Activated gamma-delta T cell treated with Interleukin-2 at 50 U/mL for 16 hours (primary cell): ENCODE measurements around the gene KDM6A.
"Not testable (repeated sequence)": the region's sequence is repeated elsewhere in the genome, so short reads cannot be mapped to it uniquely, and the experiment has no call there.

Experiments used
- DNase-seq: peaks from one replicate; pipeline ENCODE4 v3.0.0-alpha.2; 2020

Gene KDM6A

GRCh38 chrX:44931441-44931973, 58.5 kb downstream of the KDM6A start:
- no peak for DNase-seq

GRCh38 chrX:44935172-44935571, 62.2 kb downstream of the KDM6A start:
- DNase-seq, result no peak

GRCh38 chrX:44935640-44936039, 62.7 kb downstream of the KDM6A start:
- DNase-seq, result no peak

- no peak for DNase-seq
These were observed 64.6 kb downstream of the KDM6A start for GRCh38 chrX:44937606-44938005.

- DNase-seq, result no peak
These were observed 65.1 kb downstream of the KDM6A start for GRCh38 chrX:44938111-44938510.

GRCh38 chrX:44940541-44940940, 67.6 kb downstream of the KDM6A start:
- not testable (repeated sequence) for DNase-seq

- DNase-seq, result no peak
These were observed 70.0 kb downstream of the KDM6A start for GRCh38 chrX:44943007-44943406.

GRCh38 chrX:44944894-44945293, 71.9 kb downstream of the KDM6A start:
- no peak for DNase-seq

- no peak for DNase-seq
These were observed 72.7 kb downstream of the KDM6A start for GRCh38 chrX:44945736-44946135.

GRCh38 chrX:44946771-44947170, 73.8 kb downstream of the KDM6A start:
- DNase-seq, result no peak

- no peak for DNase-seq
These were observed 75.0 kb downstream of the KDM6A start for GRCh38 chrX:44947995-44948394.

GRCh38 chrX:44948406-44948805, 75.4 kb downstream of the KDM6A start:
- no peak for DNase-seq

GRCh38 chrX:44949125-44949524, 76.1 kb downstream of the KDM6A start:
- no peak for DNase-seq

- not testable (repeated sequence) for DNase-seq
These were observed 77.7 kb downstream of the KDM6A start for GRCh38 chrX:44950471-44951366.

- no peak for DNase-seq
These were observed 78.6 kb downstream of the KDM6A start for GRCh38 chrX:44951572-44952067.

- no peak for DNase-seq
These were observed 79.5 kb downstream of the KDM6A start for GRCh38 chrX:44952329-44953027.

GRCh38 chrX:44953734-44954502, 80.9 kb downstream of the KDM6A start:
- DNase-seq, result no peak

GRCh38 chrX:44954562-44954961, 81.6 kb downstream of the KDM6A start:
- DNase-seq, result no peak

- DNase-seq, result no peak
These were observed 84.9 kb downstream of the KDM6A start for GRCh38 chrX:44957848-44958247.

- no peak for DNase-seq
These were observed 85.5 kb downstream of the KDM6A start for GRCh38 chrX:44958480-44958879.

- DNase-seq, result no peak
These were observed 89.0 kb downstream of the KDM6A start for GRCh38 chrX:44961817-44962607.

- DNase-seq, result no peak
These were observed 90.0 kb downstream of the KDM6A start for GRCh38 chrX:44962944-44963343.
